Fibroblast of peridontal ligament (primary cell): Measurements from ENCODE around the gene VRK2.
"Not testable (repeated sequence)": the region's sequence is repeated elsewhere in the genome, so short reads cannot be mapped to it uniquely, and the experiment has no call there.

Experiments
- DNase-seq: peaks from one replicate; pipeline ENCODE4 v3.0.0-alpha.2; 2010; ENCODE audit errors: extremely low read depth

The VRK2 gene

DNA sequence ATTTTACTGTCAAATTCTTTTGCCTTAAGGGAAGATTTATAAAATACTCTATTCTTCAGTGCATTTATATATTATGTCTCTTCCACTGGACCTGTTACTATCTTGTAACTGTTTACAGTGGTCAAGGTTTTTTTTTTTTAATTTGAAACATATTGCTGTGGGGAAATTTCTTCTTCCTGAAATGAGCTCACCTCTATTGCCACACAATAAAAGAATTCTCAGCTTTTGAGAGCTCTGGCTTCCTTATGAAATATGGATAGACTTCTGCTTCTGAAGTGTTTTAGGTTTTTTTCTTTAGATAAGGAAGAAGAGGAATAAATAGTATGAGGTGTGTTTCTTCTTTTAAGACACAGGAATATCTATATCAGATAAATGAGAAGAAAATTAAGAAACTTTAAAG, 7.7 kb downstream of the VRK2 start:
- peak; percentile 74 for DNase-seq

DNA sequence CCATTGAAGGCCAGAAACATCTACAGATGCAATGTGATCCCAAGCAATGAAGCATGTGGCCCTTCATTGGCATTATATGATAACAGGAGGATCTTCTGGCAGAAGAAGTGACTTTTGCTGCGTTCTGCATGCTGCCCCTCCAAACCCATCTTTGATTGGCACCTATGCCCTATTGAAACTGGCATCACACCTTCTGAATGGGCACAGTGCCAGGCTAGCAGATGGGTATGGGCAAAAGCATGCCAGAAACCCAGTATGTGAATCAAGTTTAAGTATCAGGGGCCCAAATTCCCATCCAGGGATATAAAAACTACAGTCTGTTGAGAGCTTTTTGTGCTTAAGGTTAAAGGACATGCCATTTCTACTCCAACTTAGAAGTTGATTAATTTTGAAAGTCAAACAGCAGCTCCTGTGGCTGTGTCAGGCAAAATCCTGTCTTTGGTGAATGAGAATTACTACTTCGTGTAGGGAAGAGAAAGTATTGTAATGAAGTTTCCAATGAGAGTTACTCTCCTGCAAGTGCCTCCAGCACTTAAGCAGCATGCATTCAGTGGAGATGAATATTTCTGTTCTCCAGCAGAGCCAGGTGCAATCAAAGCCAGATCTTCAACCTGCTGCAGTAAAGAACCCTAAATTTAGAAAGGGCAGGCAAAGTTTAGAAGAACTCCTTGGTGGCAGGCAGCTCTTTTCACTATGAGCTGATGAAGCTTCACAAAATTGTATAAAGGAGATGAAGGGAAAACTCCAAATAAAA, 8.6 kb downstream of the VRK2 start:
- no peak for DNase-seq

DNA sequence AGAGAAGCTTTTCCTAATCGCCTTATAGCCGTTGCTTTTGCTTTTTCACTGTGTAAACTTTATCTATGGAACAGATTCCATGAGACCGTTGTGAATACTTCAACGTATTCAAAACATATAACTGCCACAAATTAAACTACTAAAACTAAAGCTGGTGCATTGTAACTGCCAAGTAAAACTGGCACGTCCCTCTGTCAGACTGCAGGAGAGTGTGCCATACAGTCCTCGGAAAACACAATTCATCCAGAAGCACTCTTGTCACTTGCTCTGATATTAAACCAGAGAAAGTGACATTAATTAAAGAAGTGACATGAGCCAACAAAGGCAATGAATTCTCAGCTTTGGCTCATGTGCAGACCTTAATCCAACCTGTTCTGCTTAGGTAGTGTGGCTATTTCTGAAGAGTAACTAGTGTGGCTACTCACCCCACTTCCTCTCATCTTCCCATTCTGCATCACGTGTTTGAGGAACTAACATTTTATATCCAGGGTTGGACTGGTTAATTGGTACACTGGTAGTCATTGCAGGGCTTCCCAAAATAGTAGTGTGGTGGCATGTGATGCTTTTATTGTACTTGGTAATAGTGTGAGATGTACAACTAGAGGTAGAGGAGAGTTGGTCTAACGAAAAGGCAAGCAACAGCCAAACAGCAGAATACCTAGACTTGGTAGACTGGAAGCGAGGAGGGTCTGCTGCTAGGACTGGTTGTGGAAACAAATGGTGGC, 9.7 kb downstream of the VRK2 start:
- DNase-seq = no peak

DNA sequence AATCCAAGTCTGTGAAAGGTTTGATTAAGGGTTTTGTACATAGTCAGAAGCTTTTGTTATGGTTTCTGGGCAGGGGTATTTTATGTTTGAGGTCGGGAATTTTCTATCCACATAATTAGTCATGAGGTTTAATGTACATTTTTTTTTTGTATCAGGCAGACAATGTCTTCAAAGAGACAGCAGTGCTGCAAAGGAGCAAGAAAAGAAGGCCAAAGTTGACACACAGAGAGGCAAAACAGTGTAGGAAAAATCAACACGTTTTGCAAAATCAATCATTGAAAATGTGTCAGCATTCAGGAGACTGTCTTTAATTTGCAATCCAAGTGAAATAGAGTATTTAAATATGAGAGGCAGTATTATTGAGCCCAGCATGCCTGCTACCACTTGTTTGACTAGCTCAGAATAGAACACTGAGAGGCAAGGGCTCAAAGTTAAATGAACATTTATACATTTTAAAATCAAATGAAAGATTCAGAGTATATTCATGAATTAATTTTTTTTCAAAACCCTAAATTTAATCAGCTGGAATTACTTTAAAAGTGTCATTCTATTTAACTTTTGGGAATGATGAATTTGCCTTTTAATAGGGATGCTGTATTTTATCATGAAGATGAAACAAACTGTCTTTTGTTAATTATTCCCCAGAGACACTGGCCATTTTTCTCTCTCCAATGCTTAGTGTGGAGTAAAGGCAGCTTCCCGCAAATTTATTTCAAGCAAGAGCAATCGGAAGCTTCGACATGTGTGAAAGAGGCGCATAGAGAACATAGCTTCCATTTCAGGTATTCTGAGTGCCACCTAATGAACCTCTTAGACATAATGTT, 11.3 kb downstream of the VRK2 start:
- no peak for DNase-seq

DNA sequence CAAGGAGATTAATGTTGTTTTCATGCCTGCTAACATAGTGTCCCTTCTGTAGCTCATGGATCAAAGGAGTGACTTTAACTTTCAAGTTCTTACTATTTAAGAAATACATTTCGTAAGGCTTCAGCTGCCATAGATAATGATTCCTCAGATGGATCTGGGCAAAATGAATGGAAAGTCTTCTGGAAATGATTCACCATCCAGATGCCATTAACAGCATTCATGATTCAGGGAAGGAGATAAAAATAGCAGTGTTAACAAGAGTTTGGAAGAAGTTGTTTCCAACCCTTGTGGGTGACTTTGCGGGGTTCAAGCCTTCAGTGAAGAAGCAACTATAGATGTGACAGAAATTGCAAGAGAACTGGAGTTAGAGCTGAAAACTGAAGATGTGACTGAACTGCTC, 17.0 kb downstream of the VRK2 start:
- peak; percentile 72 for DNase-seq

DNA sequence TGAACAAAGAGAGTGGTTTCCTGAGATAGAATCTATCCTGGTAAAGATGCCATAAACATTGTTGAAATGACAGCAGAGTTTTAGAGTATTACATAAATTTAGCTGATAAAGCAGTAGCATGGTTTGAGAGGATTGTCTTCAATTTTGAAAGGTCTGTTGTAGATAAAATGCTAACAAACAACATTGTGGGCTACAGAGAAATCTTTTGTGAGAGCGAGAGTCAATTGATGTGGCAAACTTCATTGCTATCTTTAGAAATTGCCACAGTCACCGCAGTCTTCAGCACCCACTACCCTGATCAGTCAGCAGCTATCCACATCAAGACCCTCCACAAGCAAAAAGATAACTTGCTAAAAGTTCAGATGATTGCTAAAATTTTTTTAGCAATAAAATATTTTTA, 17.5 kb downstream of the VRK2 start:
- no peak for DNase-seq

DNA sequence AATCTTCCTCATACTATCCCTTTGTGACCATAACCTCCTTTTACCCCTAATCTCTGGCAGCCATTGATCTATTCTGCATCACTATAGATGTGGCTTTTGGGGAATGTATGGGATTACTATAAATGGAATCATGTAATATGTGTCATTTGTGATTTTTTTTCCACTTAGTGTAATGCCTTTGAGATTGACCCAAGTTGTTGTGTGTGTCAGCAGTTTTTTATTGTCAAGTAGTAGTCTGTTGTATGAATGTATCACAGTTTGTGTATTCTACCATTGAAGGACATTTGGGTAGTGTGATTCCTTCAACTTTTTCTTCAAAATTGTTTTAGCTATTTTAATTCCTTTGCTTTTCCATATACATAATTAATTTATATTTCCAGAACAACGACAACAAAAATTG, 18.6 kb downstream of the VRK2 start:
- no peak for DNase-seq

DNA sequence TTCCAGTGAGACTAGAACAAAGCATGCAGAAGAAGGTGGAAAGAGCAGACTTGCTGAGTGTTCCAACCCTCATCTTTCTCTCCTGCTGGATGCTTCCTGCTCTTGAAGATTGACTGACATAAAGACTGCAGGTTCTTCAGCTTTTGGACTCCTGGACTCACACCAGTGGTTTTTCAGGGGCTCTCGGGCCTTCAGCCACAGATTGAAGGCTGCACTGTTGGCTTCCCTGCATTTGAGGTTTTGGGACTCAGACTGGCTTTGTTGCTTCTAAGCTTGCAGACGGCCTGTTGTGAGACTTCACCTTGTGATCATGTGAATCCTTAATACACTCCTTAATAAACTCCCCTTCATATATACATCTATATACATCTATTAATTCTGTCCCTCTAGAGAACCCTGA, 20.4 kb downstream of the VRK2 start:
- DNase-seq = no peak

DNA sequence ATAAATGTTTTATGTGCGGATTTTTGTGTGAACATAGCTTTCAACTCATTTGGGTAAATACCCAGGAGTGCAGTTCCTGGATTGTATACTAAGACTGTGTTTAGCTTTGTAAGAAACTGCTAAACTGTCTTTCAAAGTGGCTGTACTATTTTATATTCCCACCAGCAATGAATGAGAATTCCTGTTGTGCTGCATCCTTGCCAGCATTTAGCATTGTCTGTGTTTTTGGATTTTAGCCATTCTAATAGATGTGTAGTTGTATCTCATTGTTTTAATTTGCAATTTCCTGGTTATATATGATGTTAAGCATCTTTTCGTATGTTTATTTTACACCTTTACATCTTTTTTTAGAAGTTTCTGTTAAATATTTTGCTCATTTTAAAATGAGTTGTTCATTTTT, 24.2 kb downstream of the VRK2 start:
- DNase-seq = no peak

DNA sequence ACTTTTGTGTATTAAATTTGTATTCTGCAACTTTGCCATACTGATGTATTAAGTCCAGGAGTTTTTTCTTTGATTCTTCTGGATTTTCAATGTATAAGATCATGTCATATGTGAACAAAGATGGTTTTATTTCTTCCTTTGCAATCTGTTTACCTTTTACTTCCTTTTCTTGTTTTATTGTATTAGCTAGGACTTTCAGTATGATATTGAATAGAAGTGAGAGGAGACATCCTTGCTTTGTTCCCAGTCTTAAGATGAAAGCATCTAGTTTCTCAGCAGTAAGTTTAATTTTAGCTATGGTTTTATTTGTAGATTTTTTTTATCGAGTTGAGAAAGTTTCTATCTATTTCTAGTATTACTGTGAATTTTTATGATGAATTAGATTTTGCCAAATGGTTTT, 25.5 kb downstream of the VRK2 start:
- DNase-seq = no peak

DNA sequence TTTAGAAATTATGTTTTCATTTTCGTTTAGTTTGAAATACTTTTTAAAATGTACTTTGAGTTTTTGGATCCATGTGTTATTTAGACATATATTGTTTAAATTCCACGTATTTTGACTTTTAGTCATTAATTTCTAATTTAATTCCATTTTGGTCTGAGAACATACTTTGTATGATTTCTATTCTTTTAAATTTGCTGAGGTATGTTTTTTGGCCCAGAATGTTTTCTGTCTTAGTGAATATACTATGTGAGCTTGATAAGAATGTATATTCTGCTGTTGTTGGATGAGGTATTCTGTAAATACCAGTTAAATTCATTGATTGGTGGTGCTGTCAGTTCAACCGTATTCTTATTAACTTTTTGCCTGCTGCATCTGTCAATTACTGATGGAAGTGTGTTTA, 26.4 kb downstream of the VRK2 start:
- DNase-seq = no peak

DNA sequence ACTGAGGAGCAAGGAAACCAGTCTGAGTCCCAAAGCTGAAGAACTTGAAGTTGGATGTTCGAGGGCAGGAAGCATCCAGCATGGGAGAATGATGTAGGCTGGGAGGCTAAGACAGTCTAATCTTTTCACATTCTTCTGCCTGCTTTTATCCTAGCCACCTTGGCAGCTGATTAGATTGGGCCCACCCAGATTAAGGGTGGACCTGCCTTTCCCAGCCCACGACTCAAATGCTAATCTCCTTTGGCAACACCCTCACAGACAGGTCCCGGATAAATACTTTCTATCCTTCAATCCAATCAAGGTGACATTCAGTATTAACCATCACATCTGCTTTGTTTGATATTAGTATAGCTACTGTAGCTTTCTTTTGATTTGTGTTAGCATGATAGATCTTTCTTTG, 27.1 kb downstream of the VRK2 start:
- no peak for DNase-seq

DNA sequence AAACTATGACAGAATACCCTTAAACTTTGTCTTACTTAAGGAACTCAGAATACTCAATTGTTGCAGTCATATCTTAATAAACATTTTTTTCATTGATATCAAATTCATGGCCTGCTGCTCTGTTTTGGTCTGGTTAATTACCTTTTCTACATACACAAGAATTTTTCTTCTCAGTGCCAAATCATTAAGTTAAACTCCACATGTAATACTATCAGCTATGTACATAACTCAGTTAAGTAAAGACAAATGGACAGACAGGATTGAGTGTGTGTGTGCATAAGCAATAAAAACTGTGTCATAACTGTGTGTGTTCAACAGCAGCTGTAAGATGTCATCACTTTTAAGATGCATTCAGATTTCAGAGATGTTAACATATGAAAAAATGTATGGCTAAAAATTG, 34.4 kb downstream of the VRK2 start:
- peak; percentile 45 for DNase-seq

DNA sequence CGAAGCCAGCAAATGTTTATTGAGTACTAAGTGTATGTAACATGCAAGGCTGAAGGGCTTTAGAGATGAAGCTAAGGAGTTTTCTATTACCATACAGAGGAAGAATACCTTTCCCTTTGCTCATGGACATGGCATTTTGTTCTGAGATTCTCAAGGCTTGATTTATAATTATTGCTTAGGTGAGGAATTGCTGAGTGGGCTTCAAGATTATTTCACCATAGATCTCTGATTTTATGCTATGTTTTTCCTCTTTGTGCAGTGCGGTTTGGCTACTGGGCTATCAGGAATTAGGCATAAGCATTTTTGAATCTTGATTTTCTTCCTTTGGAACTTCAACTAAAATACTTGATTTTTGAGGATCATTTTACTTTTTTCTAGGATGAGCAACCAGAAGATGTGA, 42.5 kb downstream of the VRK2 start:
- no peak for DNase-seq

DNA sequence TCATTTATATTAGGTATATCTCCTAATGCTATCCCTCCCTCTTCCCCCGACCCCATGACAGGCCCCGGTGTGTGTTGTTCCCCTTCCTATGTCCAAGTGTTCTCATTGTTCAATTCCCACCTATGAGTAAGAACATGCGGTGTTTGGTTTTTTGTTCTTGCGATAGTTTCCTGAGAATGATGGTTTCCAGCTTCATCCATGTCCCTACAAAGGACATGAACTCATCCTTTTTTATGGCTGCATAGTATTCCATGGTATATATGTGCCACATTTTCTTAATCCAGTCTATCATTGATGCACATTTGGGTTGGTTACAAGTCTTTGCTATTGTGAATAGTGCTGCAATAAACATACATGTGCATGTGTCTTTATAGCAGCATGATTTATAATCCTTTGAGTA, 46.2 kb downstream of the VRK2 start:
- DNase-seq = not testable (repeated sequence)

DNA sequence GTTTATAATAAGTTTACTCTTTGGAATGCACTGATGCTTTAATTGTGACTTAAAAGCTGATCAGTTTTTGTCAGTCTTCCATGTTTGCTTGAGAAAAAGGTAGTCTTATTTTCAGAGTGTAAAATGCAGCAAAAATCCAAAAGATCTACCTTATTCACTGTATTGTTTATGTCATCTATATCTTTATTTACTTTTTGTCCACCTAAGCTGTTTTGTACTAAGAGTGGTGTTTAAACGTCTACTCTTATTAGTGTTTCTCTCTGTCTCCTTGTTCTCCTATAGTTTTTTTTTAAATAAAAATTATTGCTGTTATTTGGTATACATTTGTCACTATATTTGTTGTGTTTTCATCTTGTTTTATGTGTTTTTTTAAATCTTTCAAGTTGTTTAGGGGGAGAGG, 50.4 kb downstream of the VRK2 start:
- DNase-seq = no peak

DNA sequence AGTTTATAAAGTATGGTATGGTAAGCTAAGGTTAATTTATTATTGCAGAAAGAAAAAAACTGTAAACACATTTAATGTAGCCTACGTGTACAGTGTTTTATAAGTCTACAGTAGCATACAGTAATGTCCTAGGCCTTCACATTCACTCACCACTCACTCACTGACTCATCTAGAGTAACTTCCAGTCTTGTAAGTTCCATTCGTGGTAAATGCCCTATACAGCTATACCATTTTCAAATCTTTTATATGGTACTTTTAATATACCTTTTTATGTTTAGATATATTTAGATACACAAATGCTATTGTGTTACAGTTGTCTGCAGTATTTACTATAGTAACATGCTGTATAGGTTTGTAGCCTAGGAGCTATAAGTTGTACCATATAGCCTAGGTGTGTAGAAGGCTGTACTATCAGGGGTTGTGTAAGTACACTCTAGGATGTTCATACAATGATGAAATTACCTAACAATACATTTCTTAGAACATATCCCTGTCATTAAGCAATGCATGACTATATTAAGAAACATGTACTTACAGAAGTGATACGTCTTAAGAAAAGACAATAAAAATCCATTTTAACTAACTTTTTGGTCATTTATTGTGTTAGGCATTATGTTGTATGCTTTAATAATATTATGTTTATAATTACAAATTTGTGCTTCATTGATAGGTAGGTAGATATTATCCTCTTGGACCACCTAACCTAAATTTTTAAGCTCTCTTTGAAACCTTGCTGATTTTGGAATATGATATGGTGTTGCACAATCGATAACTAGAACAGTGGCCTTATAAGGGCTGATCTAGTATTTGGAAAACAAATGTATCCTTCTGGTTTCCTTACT, 51.9 kb downstream of the VRK2 start:
- DNase-seq = peak; percentile 47

DNA sequence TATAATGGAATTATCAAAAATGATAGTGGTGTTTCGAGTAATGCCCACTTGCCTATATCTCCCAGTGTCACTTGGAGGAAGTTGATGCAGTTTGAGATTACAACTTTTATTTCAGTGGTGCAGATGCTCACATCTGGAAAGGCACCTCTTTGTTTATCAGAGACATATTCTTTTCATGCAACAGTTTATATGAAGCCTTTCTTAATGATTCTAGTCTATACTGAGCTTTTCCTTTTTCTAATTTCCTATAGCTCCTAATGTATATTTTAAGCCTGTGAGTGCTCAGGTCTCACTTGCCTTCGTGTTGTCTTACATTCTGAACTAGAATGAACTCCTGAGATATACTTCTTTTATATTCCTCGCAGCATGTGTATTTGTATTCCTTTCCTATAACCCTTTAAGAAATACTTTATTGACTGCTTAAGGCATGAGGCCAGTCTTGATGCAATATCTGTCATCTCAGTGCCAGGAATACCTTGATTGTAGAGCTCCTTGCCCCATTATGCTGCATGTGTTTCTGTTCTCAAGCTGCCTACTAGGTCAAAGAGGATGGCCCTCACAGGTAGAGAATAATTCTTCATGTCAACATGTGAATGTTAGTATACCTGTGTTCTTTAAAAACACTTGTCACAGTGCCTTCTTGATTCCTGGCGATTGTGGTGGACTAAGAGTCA, 52.6 kb downstream of the VRK2 start:
- no peak for DNase-seq

DNA sequence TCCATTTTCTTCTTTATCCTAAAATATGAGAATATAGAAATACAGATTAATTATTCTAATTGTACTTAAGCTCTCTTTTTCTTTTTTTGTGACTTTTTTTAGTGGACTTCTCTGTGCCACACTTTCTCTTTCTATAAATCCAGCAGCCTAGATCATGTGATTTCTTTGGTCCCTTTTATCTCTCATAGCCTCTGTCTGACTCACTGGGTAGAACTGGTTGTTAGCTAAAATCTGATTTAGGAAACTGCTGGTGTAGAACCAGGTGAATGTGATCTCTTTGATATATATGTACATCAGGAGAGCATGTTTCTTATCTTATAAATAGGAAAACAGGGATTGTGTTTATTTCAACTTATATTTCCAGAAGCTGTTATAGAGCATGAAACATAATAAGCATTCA, 54.9 kb downstream of the VRK2 start:
- DNase-seq = peak; percentile 42

DNA sequence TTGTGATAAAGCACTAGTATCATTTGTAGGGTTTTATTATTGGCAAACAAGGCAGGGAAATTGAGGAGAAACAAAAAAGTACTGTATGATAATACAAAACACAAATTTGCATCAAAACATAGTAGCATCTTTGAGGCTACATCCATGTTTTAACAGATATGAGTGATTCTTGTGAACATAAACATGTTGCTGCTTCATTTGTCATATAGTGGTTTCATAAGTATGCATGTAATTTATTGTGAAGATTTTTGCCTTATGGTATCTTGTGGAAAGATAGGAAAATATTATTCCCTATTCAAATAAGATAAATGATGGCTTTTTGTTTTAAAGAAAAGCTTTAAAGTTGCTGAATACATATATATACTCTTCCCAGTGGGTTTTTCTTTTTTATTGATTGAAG, 60.3 kb downstream of the VRK2 start:
- DNase-seq = peak; percentile 21
